RWPE2 (cell line): ENCODE data around the gene ARMC9.

ENCODE experiments used
- ATAC-seq: fragments of 200-7000 bp; cut with Tn5 transposase; 3 replicates; pipeline ENCODE4 v1.9.1; 2021; ENCODE audit warnings: low read depth
- DNase-seq: peaks from one replicate; pipeline ENCODE4 v3.0.0-alpha.2; 2020; ENCODE audit warnings: low spot score
- H3K27ac ChIP-seq: fragments of 450-650 bp; 2 replicates; pipeline ENCODE4 v1.5.1; 2017; ENCODE audit warnings: mild to moderate bottlenecking; ENCODE audit not compliant: poor library complexity, severe bottlenecking
- H3K27me3 ChIP-seq: fragments of 250-450 bp; sonication (Bioruptor Pico); 2 replicates; pipeline ENCODE4 v1.5.1; 2021; ENCODE audit warnings: mild to moderate bottlenecking, moderate library complexity; ENCODE audit not compliant: insufficient read depth, poor library complexity, severe bottlenecking
- H3K36me3 ChIP-seq: fragments of 250-450 bp; sonication (Bioruptor Pico); 2 replicates; pipeline ENCODE4 v1.5.1; 2020; ENCODE audit warnings: low read depth, mild to moderate bottlenecking, moderate library complexity
- H3K4me1 ChIP-seq: fragments of 250-450 bp; sonication (Bioruptor Pico); 2 replicates; pipeline ENCODE4 v1.5.1; 2021; ENCODE audit warnings: mild to moderate bottlenecking, moderate library complexity; ENCODE audit not compliant: insufficient read depth, poor library complexity, severe bottlenecking
- H3K4me3 ChIP-seq: fragments of 250-450 bp; sonication (Bioruptor Pico); 2 replicates; pipeline ENCODE4 v1.5.1; 2021; ENCODE audit warnings: mild to moderate bottlenecking, moderate library complexity; ENCODE audit not compliant: severe bottlenecking
- H3K9me3 ChIP-seq: fragments of 250-450 bp; sonication (Bioruptor Pico); 2 replicates; pipeline ENCODE4 v1.5.1; 2021; ENCODE audit warnings: mild to moderate bottlenecking, moderate library complexity; ENCODE audit not compliant: severe bottlenecking
- CTCF ChIP-seq: fragments of 450-650 bp; IDR thresholded peaks from one replicate; pipeline ENCODE4 v1.5.1; 2017; ENCODE audit warnings: mild to moderate bottlenecking, moderate library complexity; ENCODE audit not compliant: poor library complexity, severe bottlenecking

The ARMC9 gene

GRCh38 chr2:231387904-231388724 is 189.7 kb downstream of the ARMC9 start:
- H3K4me3 ChIP-seq = no peak overlapping the region
- peak; percentile 18; the same call in 1 of the 3 replicates for ATAC-seq
- H3K36me3 ChIP-seq = no peaks in the 10 kb centered on the region
- H3K4me1 ChIP-seq = no peaks in the 10 kb centered on the region
- no peak for TF ChIP-seq CTCF
- H3K27me3 ChIP-seq = no peaks in the 10 kb centered on the region
- no peak overlapping the region for H3K27ac ChIP-seq
- DNase-seq = no peak
- H3K9me3 ChIP-seq = no peaks in the 10 kb centered on the region

GRCh38 chr2:231388725-231389346 is 190.4 kb downstream of the ARMC9 start:
- Histone ChIP-seq H3K9me3 (no peaks in the 10 kb centered on the region), H3K27ac (no peak overlapping the region), H3K4me3 (no peak overlapping the region), H3K27me3 (no peaks in the 10 kb centered on the region), H3K36me3 (no peaks in the 10 kb centered on the region), H3K4me1 (no peaks in the 10 kb centered on the region)
- no peak for TF ChIP-seq CTCF
- no peak; the same call in 2 of the 3 replicates for ATAC-seq
- no peak for DNase-seq

- H3K4me1 ChIP-seq = no peaks in the 10 kb centered on the region
- no peak for DNase-seq
Observed at GRCh38 chr2:231390667-231391066, 192.2 kb downstream of the ARMC9 start.

GRCh38 chr2:231391981-231392380 is 193.6 kb downstream of the ARMC9 start:
- Histone ChIP-seq H3K9me3 (no peaks in the 10 kb centered on the region), H3K36me3 (no peaks in the 10 kb centered on the region), H3K4me3 (no peak overlapping the region), H3K27ac (no peak overlapping the region), H3K4me1 (no peaks in the 10 kb centered on the region), H3K27me3 (peaks cover 12% of the 10 kb centered on the region)
- no peak for TF ChIP-seq CTCF
- DNase-seq (no peak), ATAC-seq (no peak)

More at GRCh38 chr2:231390667-231391066, 192.2 kb downstream of the ARMC9 start:
- no peak for TF ChIP-seq CTCF
- no peak for ATAC-seq
- H3K27me3 ChIP-seq = peaks cover 3% of the 10 kb centered on the region
- no peak overlapping the region for H3K4me3 ChIP-seq
- H3K36me3 ChIP-seq = no peaks in the 10 kb centered on the region
- H3K9me3 ChIP-seq = no peaks in the 10 kb centered on the region
- no peak overlapping the region for H3K27ac ChIP-seq
